Spleen (tissue), 7 donors: ENCODE data around the gene SMARCAL1.

Experiments
- CTCF ChIP-seq, 11 experiments: fragments of 200-600 bp in 7 of 11; fragments of 450-650 bp in 4 of 11; sonication (generic) in 4 of 11; IDR thresholded peaks in 8 of 11; conservative IDR thresholded peaks in 3 of 11; 1 replicate in 7 of 11; 2 replicates in 4 of 11; pipeline versions ENCODE4 v1.4.0 to v1.8.0; 2016 to 2021; ENCODE audit warnings: antibody characterized with exemption in 11 of 11, inconsistent platforms in 4 of 11, mild to moderate bottlenecking in 1 of 11
- POLR2AphosphoS5 ChIP-seq, 3 donors: sonication (generic); formaldehyde crosslinking; IDR thresholded peaks; one replicate each; pipeline ENCODE4 v1.5.1; 2017; ENCODE audit warnings: antibody characterized with exemption in 3 of 3
- donor health status: DM: no; HTN: no; CAD: no; lungs with moderate emphysema.
- donor health status: DM: no; HTN: no; CAD: no.
- donor health status: DM: no; HTN: no; CAD: no.

GRCh38 chr2:216448829-216449228, 36.5 kb downstream of the SMARCAL1 start:
- no peak for TF ChIP-seq CTCF (IDR thresholded peaks at IDR 0.05 in 8 of 11, conservative IDR thresholded peaks at IDR 0.05 in 3 of 11)
- TF ChIP-seq POLR2AphosphoS5 (IDR thresholded peaks at IDR 0.05) = no peak
